Neuronal stem cell (in vitro differentiated cells): ENCODE results near the gene STK11IP.
A peak's percentile ranks its signal among the peaks of the same experiment; 100 is the strongest.

Experiments
- DNase-seq: peaks from one replicate; pipeline ENCODE4 v3.0.0-alpha.2; 2013; ENCODE audit warnings: low spot score
- H2AFZ ChIP-seq: one replicate; pipeline ENCODE4 v1.6.1; 2013; ENCODE audit warnings: mild to moderate bottlenecking, low read length, inconsistent platforms
- H2AK5ac ChIP-seq: 2 replicates; pipeline ENCODE4 v1.6.1; 2013; ENCODE audit warnings: low read depth, mild to moderate bottlenecking, inconsistent platforms, low read length, moderate library complexity, mixed read lengths
- H2BK120ac ChIP-seq: 2 replicates; pipeline ENCODE4 v1.6.1; 2013; ENCODE audit warnings: low read depth, mild to moderate bottlenecking, inconsistent platforms, low read length, moderate library complexity, mixed read lengths
- H2BK12ac ChIP-seq: one replicate; pipeline ENCODE4 v1.6.1; 2013; ENCODE audit warnings: low read length, inconsistent platforms
- H2BK15ac ChIP-seq: 2 replicates; pipeline ENCODE4 v1.6.1; 2013; ENCODE audit warnings: mild to moderate bottlenecking, low read length, inconsistent platforms, mixed read lengths
- H2BK5ac ChIP-seq: one replicate; pipeline ENCODE4 v1.6.1; 2013; ENCODE audit warnings: inconsistent platforms, mild to moderate bottlenecking, low read length, moderate library complexity
- H3K14ac ChIP-seq: one replicate; pipeline ENCODE4 v1.6.1; 2013; ENCODE audit warnings: low read length, inconsistent platforms
- H3K18ac ChIP-seq: 2 replicates; pipeline ENCODE4 v1.6.1; 2013; ENCODE audit warnings: low read length, inconsistent platforms
- H3K23ac ChIP-seq: 2 replicates; pipeline ENCODE4 v1.6.1; 2013; ENCODE audit warnings: low read depth, mild to moderate bottlenecking, mixed read lengths, low read length, inconsistent platforms; ENCODE audit not compliant: poor library complexity
- H3K27ac ChIP-seq: replicated peaks from 3 replicates; pipeline ENCODE4 v1.5.1; 2013; ENCODE audit warnings: low read length, inconsistent platforms
- H3K27me3 ChIP-seq, 3 experiments: 2 replicates each; pipeline ENCODE4 v1.6.1; 2013; ENCODE audit warnings: low read length in 3 of 3, mild to moderate bottlenecking in 2 of 3, inconsistent platforms in 1 of 3, low read depth in 1 of 3, mixed read lengths in 1 of 3, moderate library complexity in 1 of 3; ENCODE audit not compliant: control insufficient read depth in 3 of 3, insufficient read depth in 3 of 3
- H3K36me3 ChIP-seq, 2 donors: replicated peaks in 1 of 2; 2 replicates each; pipeline ENCODE4 v1.6.1; 2013; ENCODE audit warnings: low read length in 2 of 2; ENCODE audit not compliant: control insufficient read depth in 2 of 2, insufficient read depth in 2 of 2
- H3K4ac ChIP-seq: 2 replicates; pipeline ENCODE4 v1.6.1; 2013; ENCODE audit warnings: inconsistent platforms, mild to moderate bottlenecking, low read length, moderate library complexity
- H3K4me1 ChIP-seq, 2 donors: 1 replicate in 1 of 2; 2 replicates in 1 of 2; pipeline ENCODE4 v1.6.1; 2013; ENCODE audit warnings: low read length in 2 of 2, low read depth in 1 of 2; ENCODE audit not compliant: control insufficient read depth in 2 of 2, insufficient read depth in 1 of 2
- H3K4me2 ChIP-seq: one replicate; pipeline ENCODE4 v1.6.1; 2013; ENCODE audit warnings: mild to moderate bottlenecking, low read length, inconsistent platforms; ENCODE audit not compliant: insufficient read depth, poor library complexity, severe bottlenecking
- H3K4me3 ChIP-seq, 2 donors: 2 replicates each; pipeline ENCODE4 v1.5.1; 2013; ENCODE audit warnings: low read length in 2 of 2, mild to moderate bottlenecking in 2 of 2, inconsistent platforms in 1 of 2, moderate library complexity in 1 of 2
- H3K79me1 ChIP-seq: one replicate; pipeline ENCODE4 v1.6.1; 2013; ENCODE audit warnings: low read depth, mild to moderate bottlenecking, inconsistent platforms, low read length, moderate library complexity
- H3K9ac ChIP-seq: one replicate; pipeline ENCODE4 v1.6.1; 2013; ENCODE audit warnings: mild to moderate bottlenecking, low read depth, low read length, inconsistent platforms; ENCODE audit not compliant: poor library complexity
- H3K9me3 ChIP-seq, 2 donors: replicated peaks in 1 of 2; 2 replicates each; pipeline versions ENCODE3 to v1.6.1; 2013; ENCODE audit warnings: low read length in 2 of 2, mild to moderate bottlenecking in 2 of 2, inconsistent platforms in 1 of 2, low read depth in 1 of 2, mixed read lengths in 1 of 2, moderate library complexity in 1 of 2; ENCODE audit not compliant: control insufficient read depth in 2 of 2, insufficient read depth in 1 of 2
- H4K8ac ChIP-seq: one replicate; pipeline ENCODE4 v1.6.1; 2013; ENCODE audit warnings: low read depth, mild to moderate bottlenecking, inconsistent platforms, low read length, moderate library complexity
- H4K91ac ChIP-seq: one replicate; pipeline ENCODE4 v1.6.1; 2013; ENCODE audit warnings: low read length, low read depth, mild to moderate bottlenecking, inconsistent platforms; ENCODE audit not compliant: poor library complexity
- WGBS, 2 donors: extraction: QIAGEN DNeasy Blood & Tissue Kit; methylation state at CpG; one replicate each; pipeline ENCODE4 v1.1.7; 2013; ENCODE audit warnings: missing lambda C conversion rate in 2 of 2, mixed read lengths in 1 of 2; ENCODE audit not compliant: insufficient read length in 2 of 2, insufficient replicate concordance in 1 of 2; ENCODE audit errors: extremely low coverage in 2 of 2; 5-methylcytosine and 5-hydroxymethylcytosine counted together

Gene STK11IP

DNA sequence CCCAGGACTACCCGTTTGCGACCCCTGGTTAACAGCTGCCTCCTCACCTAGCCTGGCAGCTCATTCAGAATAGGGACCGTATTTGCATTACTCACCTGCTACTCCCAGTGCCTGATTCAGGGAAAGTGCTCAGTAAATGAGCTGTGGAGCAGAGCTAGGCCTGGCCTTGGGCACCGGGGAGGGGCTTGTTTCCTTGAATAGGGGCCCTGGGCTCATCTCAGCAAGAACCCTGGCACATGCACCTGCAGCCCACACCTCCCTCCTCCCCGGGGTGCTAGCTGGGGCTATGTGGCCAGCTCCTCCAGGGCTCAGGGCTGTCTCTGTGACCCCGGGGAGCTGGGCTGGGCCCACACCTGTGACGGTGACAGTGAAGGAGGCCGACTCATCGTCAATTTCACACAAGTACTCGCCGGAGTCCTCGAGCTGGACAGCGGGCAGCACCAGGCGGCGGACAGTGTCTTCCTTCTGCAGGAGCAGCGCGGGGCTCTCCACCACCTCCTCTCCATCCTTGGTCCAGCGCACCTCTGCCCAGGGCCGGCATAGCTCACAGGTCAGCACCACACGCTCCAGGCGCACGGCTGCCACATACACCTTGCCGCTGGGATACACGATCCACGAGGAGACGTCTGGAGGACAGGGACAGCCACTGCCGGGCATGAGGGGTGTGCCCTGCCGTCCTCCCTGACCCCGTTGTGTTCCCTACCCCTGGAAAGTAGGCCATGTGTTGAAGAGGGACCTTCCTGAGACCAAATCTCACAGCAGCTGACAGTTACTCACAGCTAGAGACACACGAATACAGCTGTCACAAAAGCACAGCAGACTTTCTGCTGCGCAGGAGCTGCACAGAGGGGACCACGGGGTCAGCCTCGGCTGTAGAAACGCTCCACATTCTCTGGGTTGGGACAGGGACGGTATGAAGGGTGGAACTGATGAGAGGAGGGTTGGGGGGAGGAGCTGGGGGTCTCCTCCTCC is 35.3 kb upstream of the STK11IP start:
- H2BK5ac ChIP-seq, result peak overlapping the region; percentile 28
- peak overlapping the region; percentile 94 for H3K23ac ChIP-seq
- peak overlapping the region; percentile 33 for H3K18ac ChIP-seq
- no peaks in the 10 kb centered on the region for H3K27me3 ChIP-seq
- H3K27ac ChIP-seq, result no peak overlapping the region
- H2AK5ac ChIP-seq, result no peak overlapping the region
- H3K4me2 ChIP-seq, result no peak overlapping the region
- H3K36me3 ChIP-seq, result peaks cover 27 to 95% of the 10 kb centered on the region in 2 donors
- peaks cover 0 to 10% of the 10 kb centered on the region in 2 donors for H3K4me1 ChIP-seq
- no peak overlapping the region for H2BK12ac ChIP-seq
- no peak overlapping the region for H4K91ac ChIP-seq
- H3K4me3 ChIP-seq, result no peak overlapping the region
- H3K14ac ChIP-seq, result no peak overlapping the region
- no peak overlapping the region for H3K4ac ChIP-seq
- no peak for DNase-seq
- no peak overlapping the region for H2BK15ac ChIP-seq
- H3K9ac ChIP-seq, result peak overlapping the region; percentile 37
- H3K79me1 ChIP-seq, result peaks cover 4% of the 10 kb centered on the region
- no peak overlapping the region for H4K8ac ChIP-seq
- H3K9me3 ChIP-seq, result peaks cover 0 to 2% of the 10 kb centered on the region in 2 donors
- H2AFZ ChIP-seq, result no peak overlapping the region
- WGBS, 2 donors, result no CpG with 5 or more reads among the region's 35 CpGs
- no peak overlapping the region for H2BK120ac ChIP-seq

DNA sequence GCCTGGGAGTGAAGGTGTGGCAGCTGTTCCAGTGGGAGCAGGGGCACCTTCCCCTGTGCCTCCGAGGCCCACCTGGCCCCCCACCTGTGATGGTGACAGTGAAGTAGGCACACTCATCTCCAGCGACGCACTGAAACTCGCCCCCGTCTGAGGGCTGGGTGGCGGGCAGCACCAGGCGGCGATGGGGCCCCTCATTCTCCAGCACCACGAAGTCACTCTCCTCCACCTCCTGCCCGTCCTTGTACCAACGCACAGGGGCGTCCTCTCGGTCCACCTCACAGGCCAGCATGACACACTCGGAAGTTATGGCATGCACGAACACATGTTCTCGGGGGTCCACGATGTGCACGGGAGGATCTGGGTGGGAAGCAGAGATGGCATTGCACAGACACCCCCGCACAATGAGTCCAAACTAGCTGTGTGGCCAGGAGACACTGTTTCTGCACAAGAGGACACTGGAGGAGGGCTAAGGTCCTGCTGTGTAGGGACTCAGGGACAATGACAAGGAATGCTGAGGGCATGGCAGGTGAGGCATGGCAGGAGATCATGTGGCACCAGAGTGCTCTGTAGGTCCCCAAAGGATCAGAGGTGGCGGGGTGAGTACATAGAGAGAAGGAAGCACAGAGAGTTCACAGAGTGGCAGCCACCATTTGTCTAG is 34.3 kb upstream of the STK11IP start:
- no peak overlapping the region for H2AK5ac ChIP-seq
- no peak overlapping the region for H2BK5ac ChIP-seq
- no CpG with 5 or more reads among the region's 20 CpGs for WGBS, 2 donors

GRCh38 chr2:219565130-219566080 is 32.3 kb upstream of the STK11IP start:
- Histone ChIP-seq H2BK15ac (no peak overlapping the region), H3K4me3 (no peak overlapping the region), H4K91ac (no peak overlapping the region), H3K79me1 (peaks cover 4% of the 10 kb centered on the region), H3K27me3 (peaks cover 0 to 2% (median 0%) of the 10 kb centered on the region in 3 experiments), H3K23ac (no peak overlapping the region), H3K9ac (peak overlapping the region; percentile 2), H2BK120ac (no peak overlapping the region), H2BK12ac (no peak overlapping the region), H3K4me1 (peaks cover 3 to 10% of the 10 kb centered on the region in 2 donors), H3K36me3 (peaks cover 30 to 94% of the 10 kb centered on the region in 2 donors), H4K8ac (no peak overlapping the region), H3K27ac (no peak overlapping the region), H2BK5ac (no peak overlapping the region), H3K14ac (no peak overlapping the region), H2AK5ac (peak overlapping the region; percentile 40), H2AFZ (no peak overlapping the region), H3K18ac (no peak overlapping the region), H3K4me2 (no peak overlapping the region), H3K9me3 (no peaks in the 10 kb centered on the region), H3K4ac (no peak overlapping the region)
- no CpG with 5 or more reads among the region's 21 CpGs for WGBS, 2 donors
- no peak for DNase-seq

More for the DNA sequence above, 34.3 kb upstream of the STK11IP start:
- H3K9ac ChIP-seq, result peak overlapping the region; percentile 6
- no peak overlapping the region for H3K4me2 ChIP-seq
- H3K4me3 ChIP-seq, result no peak overlapping the region
- H3K14ac ChIP-seq, result no peak overlapping the region
- peak overlapping the region; percentile 69 for H3K23ac ChIP-seq
- no peak overlapping the region for H2BK12ac ChIP-seq
- H2AFZ ChIP-seq, result no peak overlapping the region
- no peak for DNase-seq
- peaks cover 0 to 2% of the 10 kb centered on the region in 2 donors for H3K9me3 ChIP-seq
- peaks cover 0 to 10% of the 10 kb centered on the region in 2 donors for H3K4me1 ChIP-seq
- no peak overlapping the region for H2BK120ac ChIP-seq
- H4K91ac ChIP-seq, result no peak overlapping the region
- H3K79me1 ChIP-seq, result peaks cover 2% of the 10 kb centered on the region
- no peak overlapping the region for H3K4ac ChIP-seq
- H3K27ac ChIP-seq, result no peak overlapping the region
- no peaks in the 10 kb centered on the region for H3K27me3 ChIP-seq
- H3K36me3 ChIP-seq, result peaks cover 32 to 97% of the 10 kb centered on the region in 2 donors
- peak overlapping the region; percentile 99 for H4K8ac ChIP-seq
- no peak overlapping the region for H2BK15ac ChIP-seq
- H3K18ac ChIP-seq, result no peak overlapping the region
